GM12801 (cell line): ENCODE results near the gene SLCO3A1.

ENCODE experiments used
- TF ChIP-seq, protein P1 (sequence below): IDR thresholded peaks from one replicate; pipeline ENCODE4 v1.5.1; 2011; ENCODE audit warnings: control low read depth; ENCODE audit not compliant: insufficient read length; ENCODE audit errors: extremely low read depth

Gene SLCO3A1

DNA sequence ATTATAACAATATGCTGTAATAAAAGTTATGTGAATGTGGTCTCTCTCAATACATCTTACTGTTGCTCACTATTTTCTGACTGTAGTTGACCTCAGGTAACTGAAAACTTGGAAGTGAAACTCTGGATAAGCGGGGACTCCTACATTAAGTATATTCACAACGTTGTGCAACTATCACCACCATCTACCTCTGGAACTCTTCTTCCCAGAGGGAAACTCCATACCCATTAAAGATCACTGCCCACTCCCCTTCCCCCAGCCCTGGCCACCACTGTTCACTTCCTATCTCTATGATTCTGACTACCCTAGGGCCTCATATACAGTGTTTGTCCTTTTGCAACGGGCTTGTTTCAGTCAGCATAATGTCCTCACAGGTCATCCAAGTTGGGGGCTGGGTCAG lies 20.7 kb downstream of the SLCO3A1 start:
- TF ChIP-seq, protein P1, sequence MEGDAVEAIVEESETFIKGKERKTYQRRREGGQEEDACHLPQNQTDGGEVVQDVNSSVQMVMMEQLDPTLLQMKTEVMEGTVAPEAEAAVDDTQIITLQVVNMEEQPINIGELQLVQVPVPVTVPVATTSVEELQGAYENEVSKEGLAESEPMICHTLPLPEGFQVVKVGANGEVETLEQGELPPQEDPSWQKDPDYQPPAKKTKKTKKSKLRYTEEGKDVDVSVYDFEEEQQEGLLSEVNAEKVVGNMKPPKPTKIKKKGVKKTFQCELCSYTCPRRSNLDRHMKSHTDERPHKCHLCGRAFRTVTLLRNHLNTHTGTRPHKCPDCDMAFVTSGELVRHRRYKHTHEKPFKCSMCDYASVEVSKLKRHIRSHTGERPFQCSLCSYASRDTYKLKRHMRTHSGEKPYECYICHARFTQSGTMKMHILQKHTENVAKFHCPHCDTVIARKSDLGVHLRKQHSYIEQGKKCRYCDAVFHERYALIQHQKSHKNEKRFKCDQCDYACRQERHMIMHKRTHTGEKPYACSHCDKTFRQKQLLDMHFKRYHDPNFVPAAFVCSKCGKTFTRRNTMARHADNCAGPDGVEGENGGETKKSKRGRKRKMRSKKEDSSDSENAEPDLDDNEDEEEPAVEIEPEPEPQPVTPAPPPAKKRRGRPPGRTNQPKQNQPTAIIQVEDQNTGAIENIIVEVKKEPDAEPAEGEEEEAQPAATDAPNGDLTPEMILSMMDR: no peak

DNA sequence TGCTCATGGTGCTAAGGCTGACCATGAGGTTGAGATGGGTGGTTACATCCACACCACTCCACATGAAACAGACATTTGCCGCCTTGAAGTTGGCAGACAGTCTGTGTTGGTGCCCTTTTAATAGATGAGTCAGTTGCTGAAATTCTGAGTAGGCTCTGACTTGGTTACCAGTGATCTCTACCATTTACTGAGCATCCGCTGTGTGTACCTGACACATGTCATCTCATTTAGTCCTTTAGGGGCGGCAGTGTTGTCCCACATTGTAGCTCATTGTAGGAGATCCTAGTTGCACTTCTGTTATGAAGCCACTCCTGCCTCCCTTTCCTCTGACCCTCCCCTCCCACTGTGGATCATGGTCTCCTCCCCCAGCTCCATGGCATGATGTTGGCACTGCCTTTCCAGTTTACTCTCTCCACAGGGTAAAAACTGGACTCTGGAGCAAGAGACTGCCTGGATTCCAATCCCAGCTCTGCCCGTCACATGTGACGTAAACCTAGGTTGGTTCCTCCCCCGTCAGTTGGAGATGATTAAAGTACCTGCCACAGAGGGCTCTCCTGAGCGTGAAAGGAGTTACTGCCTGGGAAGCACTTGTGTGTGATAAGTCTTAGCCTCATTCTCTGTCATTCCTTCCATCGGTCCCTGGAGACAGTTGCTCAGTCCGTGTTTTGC lies 21.6 kb downstream of the SLCO3A1 start:
- TF ChIP-seq, protein P1: no peak

DNA sequence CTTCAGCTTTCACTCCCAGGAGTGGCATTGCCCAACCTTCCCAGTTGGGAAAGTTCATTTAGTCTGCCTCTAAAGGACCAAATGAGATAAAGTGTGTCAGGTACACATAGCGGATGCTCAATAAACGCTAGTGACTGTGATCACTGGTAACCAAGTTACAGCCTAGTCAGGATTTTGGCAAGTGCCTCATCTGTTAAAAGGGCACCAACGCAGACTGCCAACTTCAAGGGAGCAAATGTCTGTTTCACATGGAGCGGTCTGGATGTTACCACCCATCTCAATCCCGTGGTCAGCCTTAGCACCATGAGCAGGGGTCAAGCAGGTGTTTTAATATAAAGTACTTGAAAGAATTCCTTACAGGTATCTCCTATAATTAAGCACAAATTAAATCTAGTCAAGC lies 22.7 kb downstream of the SLCO3A1 start:
- TF ChIP-seq, protein P1: no peak

DNA sequence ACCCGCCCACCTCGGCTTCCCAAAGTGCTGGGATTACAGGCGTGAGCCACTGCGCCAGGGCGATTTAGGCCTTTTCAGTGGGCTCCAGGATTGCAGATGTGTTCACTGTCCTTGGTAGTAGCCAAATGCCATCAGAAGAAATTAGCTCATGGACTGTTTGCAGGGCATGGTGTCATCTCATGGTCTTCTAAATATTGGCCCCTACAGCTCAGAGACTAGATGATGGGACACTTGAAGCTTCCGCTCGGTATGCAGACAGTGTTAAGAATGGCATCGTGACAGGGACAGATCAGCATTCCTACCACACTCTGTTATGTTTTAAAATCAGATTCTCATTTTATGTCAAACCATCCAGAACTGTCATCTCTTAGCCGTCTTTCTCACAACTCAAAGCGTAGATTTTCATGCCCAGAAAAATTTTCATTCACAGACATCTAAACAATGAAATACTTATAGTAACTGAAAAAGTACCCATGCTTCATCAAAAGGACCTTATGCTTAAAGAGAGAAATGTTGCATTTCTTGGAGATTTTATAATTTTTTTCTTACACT lies 24.9 kb downstream of the SLCO3A1 start:
- TF ChIP-seq, protein P1: no peak

DNA sequence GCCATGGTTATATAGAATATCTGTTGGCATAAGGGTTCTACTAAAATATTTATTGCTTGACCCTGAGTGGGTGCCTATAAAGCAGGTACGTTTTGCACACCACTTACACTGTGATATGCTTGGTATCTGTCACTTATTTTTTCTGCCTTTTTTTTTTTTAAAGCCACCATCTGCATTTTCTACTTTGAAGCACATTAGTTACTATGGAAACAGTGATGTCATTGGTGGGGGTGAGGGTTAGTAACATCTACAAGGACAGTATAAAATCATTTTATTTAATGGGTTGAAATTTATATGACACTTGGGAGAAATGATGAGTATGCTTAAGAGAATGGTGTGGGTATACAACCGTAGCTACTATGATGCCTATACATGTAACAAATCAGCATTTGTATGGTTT lies 25.6 kb downstream of the SLCO3A1 start:
- TF ChIP-seq, protein P1: no peak

DNA sequence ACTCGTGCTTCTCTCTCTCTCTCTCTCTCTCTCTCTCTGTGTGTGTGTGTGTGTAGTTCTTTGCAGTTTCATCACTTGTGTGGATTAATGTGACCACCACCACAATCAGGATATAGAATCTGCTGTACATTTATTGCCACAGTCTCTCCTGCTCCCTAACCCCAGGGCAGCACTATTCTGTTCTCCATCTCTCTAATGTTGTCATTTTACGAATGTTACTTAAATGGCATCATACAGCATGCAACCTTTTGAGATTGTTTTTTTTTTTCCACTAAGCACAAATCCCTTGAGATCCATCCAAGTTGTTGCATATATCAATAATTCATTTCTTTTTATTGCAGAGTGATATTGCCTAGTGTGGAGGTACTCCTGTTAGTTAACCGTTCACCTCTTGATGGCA lies 26.9 kb downstream of the SLCO3A1 start:
- TF ChIP-seq, protein P1: no peak

DNA sequence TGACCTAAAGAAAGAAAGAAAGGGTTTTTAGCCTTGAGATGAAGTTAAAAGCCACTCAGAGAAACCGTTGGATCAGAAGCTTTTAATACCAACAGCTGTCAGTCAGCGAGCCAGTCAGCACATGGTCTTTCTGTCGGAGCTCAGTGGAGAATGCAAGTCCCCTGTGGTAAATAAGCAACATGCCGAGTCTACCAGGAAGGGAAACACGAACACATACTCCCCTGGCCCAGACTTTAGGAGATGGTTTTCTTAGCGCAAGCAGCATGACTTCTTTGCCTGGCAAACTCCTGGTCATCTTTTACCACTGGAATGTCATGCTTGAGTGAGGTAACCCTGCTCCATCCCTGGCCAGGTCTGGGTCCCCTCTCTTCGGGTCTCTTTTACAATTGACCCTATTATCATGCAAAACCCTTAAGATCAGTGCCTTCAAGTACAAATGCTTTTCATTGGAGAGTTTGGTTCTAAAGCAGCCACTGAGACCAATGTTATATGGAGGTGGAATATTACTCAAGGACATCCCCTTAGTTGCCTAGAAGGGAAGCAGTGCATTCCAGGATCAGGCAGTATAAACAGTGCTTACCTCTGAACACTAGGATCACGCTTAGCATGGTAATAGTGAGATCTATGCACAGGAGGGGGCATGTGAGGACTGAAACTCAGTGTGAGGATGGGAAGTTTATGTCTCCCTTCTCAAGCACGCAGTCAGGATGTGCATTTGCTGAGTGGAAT lies 28.2 kb downstream of the SLCO3A1 start:
- TF ChIP-seq, protein P1: no peak
